Midbrain (tissue), 1 donor: ENCODE data around the gene HAGHL.
"Not testable (repeated sequence)": the region's sequence is repeated elsewhere in the genome, so short reads cannot be mapped to it uniquely, and the experiment has no call there.

Experiments
- DNase-seq: peaks from one replicate; lab custom pipeline; 2025; lab: John Stamatoyannopoulos, UW

The HAGHL gene

GRCh38 chr16:734981-735881, 8.3 kb downstream of the HAGHL start:
- no peak for DNase-seq

GRCh38 chr16:735982-736453, 9.1 kb downstream of the HAGHL start:
- no peak for DNase-seq

- DNase-seq: no peak
Measured at GRCh38 chr16:736936-737481, 10.1 kb downstream of the HAGHL start.

GRCh38 chr16:739560-740458, 12.9 kb downstream of the HAGHL start:
- DNase-seq: no peak

GRCh38 chr16:740459-740763, 13.5 kb downstream of the HAGHL start:
- DNase-seq: no peak

- peak; percentile 85 for DNase-seq
Measured at GRCh38 chr16:740764-741505, 14.0 kb downstream of the HAGHL start, which contains the start of gene CIAO3. Gene CIAO3, minus strand, starts transcription at chr16:740997. Its CDS starts 12 bp downstream, at chr16:740985.

GRCh38 chr16:741986-742629, 15.2 kb downstream of the HAGHL start:
- DNase-seq: no peak

GRCh38 chr16:742894-743293, 16.0 kb downstream of the HAGHL start:
- DNase-seq: not testable (repeated sequence)

- DNase-seq: no peak
Measured at GRCh38 chr16:743794-744500, 17.0 kb downstream of the HAGHL start.

- DNase-seq: no peak
Measured at GRCh38 chr16:745739-746138, 18.8 kb downstream of the HAGHL start.

GRCh38 chr16:746637-747036, 19.7 kb downstream of the HAGHL start:
- no peak for DNase-seq

GRCh38 chr16:747978-748746, 21.3 kb downstream of the HAGHL start:
- no peak for DNase-seq

GRCh38 chr16:749010-749409, 22.1 kb downstream of the HAGHL start:
- no peak for DNase-seq

GRCh38 chr16:750485-750884, 23.6 kb downstream of the HAGHL start:
- DNase-seq: no peak

GRCh38 chr16:751152-752006, 24.5 kb downstream of the HAGHL start:
- DNase-seq: peak; percentile 20

- no peak for DNase-seq
Measured at GRCh38 chr16:752007-752312, 25.1 kb downstream of the HAGHL start.

- not testable (repeated sequence) for DNase-seq
Measured at GRCh38 chr16:754121-754607, 27.3 kb downstream of the HAGHL start.

GRCh38 chr16:754656-755055, 27.8 kb downstream of the HAGHL start:
- no peak for DNase-seq

- DNase-seq: no peak
Measured at GRCh38 chr16:756428-756827, 29.5 kb downstream of the HAGHL start.
